Measurements from ENCODE around the gene COMT. TPM values are rescaled to one million over a fixed set of nuclear protein-coding genes. Genes with fewer than 3 reads are reported as not detected.

The COMT gene
- total RNA-seq, 6 donors from 2014 or later = 136 to 475 (median 272) TPM

DNA sequence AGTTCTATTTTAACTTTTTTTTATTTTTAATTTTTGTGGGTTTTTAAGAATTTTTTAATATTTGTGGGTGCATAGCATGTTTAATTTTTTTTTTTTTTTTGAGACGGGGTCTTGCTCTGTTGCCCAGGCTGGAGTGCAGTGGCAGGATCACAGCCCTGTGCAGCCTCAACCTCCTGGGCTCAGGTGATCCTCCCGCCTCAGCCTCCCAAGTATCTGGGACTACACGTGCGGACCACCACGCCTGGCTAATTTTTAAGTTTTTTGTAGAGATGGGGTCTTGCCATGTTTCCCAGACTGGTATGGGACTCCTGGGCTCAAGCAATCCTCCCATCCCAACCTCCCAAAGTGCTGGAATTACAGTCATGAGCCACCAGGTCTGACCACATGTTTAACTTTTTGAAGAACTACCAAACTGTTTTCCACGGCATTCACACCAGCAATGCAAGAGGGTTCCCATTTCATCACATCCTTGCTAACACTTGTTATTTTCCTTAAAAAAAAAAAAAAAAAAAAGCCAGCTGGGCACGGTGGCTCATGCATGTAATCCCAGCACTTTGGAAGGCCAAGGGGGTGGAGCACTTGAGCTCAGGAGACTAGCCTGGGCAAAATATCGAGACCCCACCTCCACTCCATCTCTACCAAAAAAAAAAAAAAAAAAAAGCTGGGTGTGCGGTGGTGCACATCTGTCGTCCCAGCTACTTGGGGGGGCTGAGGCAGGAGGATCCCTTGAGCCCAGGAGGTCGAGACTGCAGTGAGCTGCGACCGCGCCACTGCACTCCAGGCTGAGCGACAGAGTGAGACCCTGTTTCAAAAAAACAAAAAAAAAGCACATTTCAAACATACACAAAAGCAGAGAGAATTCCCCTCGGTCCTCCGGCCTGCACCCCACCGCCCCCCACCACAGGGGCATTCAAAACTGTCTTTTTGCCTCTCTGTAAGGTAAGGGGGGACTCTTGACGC lies 16.8 kb downstream of the COMT start:
- peaks cover 21 to 48% (median 39%) of the 10 kb centered on the region in 4 donors for H3K4me1 ChIP-seq
- no peaks in the 10 kb centered on the region for H3K9me3 ChIP-seq
- WGBS, 2 donors = 82 to 84% methylated on average over 19 of the region's 19 CpGs
- peak overlapping the region in 3 of 4 donors; percentile 37 to 58 (median 46) for H3K27ac ChIP-seq
- ATAC-seq (ENCODE audit: low FRiP score in 2 of 2) (peak in 1 of 2 donors; percentile 14), DNase-seq (no peak)
- H3K4me3 ChIP-seq = peak overlapping the region in 3 of 4 donors; percentile 11 to 40 (median 29)
- H3K27me3 ChIP-seq = no peaks in the 10 kb centered on the region
- TF ChIP-seq EP300 (IDR thresholded peaks at IDR 0.05) (no peak), POLR2A (IDR thresholded peaks at IDR 0.05) (no peak), CTCF (IDR thresholded peaks at IDR 0.05) (no peak), POLR2AphosphoS5 (IDR thresholded peaks at IDR 0.05) (no peak)
- H3K36me3 ChIP-seq = peaks cover 0 to 2% (median under 1%) of the 10 kb centered on the region in 4 donors

GRCh38 chr22:19959043-19959586 lies 17.5 kb downstream of the COMT start:
- Histone ChIP-seq H3K9me3 (no peaks in the 10 kb centered on the region), H3K27ac (peak overlapping the region in 3 of 4 donors; percentile 37 to 58 (median 46)), H3K27me3 (no peaks in the 10 kb centered on the region), H3K4me3 (peak overlapping the region in 3 of 4 donors; percentile 11 to 40 (median 29)), H3K4me1 (peaks cover 14 to 48% (median 33%) of the 10 kb centered on the region in 4 donors), H3K36me3 (peaks cover 0 to 8% (median 5%) of the 10 kb centered on the region in 4 donors)
- 53 to 71% methylated on average over 17 to 22 of the region's 30 CpGs for WGBS, 2 donors
- peak; percentile 61 to 82 for ATAC-seq (ENCODE audit: low FRiP score in 2 of 2)
- peak; percentile 88 to 91 for DNase-seq
- TF ChIP-seq POLR2AphosphoS5 (IDR thresholded peaks at IDR 0.05) = peak in 1 of 2 donors; percentile 46
- no peak for TF ChIP-seq CTCF (IDR thresholded peaks at IDR 0.05)
- TF ChIP-seq POLR2A (IDR thresholded peaks at IDR 0.05) = peak in 1 of 4 donors; percentile 18
- TF ChIP-seq EP300 (IDR thresholded peaks at IDR 0.05) = no peak

- no peak for DNase-seq
- H3K36me3 ChIP-seq = peaks cover 0 to 14% (median 11%) of the 10 kb centered on the region in 4 donors
- no peak for TF ChIP-seq POLR2AphosphoS5 (IDR thresholded peaks at IDR 0.05)
- TF ChIP-seq CTCF (IDR thresholded peaks at IDR 0.05) = no peak
- no peak for TF ChIP-seq EP300 (IDR thresholded peaks at IDR 0.05)
- TF ChIP-seq POLR2A (IDR thresholded peaks at IDR 0.05) = no peak
- no peaks in the 10 kb centered on the region for H3K27me3 ChIP-seq
- H3K9me3 ChIP-seq = no peaks in the 10 kb centered on the region
- peak in 1 of 2 donors; percentile 38 for ATAC-seq (ENCODE audit: low FRiP score in 2 of 2)
- H3K4me1 ChIP-seq = peaks cover 14 to 48% (median 32%) of the 10 kb centered on the region in 4 donors
- H3K4me3 ChIP-seq = peak overlapping the region in 3 of 4 donors; percentile 11 to 40 (median 29)
- 64 to 68% methylated on average over 2 to 6 of the region's 13 CpGs for WGBS, 2 donors
- H3K27ac ChIP-seq = peak overlapping the region in 3 of 4 donors; percentile 37 to 58 (median 46)
Observed at GRCh38 chr22:19959587-19960490, 18.3 kb downstream of the COMT start.

DNA sequence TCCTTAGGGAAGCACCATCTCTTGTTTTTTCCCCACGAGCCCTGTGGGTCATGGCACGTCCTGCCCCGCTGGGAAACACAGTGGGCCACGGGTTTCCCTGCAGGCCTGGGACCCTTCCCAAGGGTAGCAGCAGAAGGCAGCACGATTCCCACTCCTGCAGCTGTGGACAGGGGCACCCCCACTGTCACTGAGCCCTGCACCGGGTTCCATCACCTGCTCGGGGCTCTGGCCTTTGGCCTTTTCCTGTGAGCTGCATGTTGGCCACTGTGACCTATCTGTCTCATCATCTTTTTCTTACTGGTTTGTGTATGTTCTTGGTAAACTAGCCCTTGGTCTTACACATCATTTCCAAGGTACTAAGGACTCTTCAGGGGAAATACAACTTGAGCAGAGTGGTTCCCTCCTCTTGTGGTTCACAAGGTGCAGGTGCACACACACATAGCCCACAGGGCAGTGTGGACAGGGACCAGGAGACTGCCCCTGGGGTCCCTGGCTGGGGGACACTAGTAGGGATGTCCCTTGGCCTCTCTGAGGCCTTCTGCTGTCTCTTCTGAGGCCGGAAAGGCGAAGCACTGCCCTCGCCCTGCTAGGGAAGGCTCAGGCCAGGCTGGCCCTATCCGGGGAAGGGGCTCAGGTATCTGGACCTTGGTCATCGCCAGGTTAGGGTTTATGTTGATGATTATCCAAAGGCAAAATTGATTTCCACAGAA lies 19.1 kb downstream of the COMT start:
- H3K27ac ChIP-seq = no peak overlapping the region
- WGBS, 2 donors = 87 to 88% methylated on average over 5 to 12 of the region's 12 CpGs

More for the DNA sequence above, 19.1 kb downstream of the COMT start:
- Histone ChIP-seq H3K4me3 (no peak overlapping the region), H3K36me3 (peaks cover 0 to 21% (median 13%) of the 10 kb centered on the region in 4 donors), H3K9me3 (no peaks in the 10 kb centered on the region), H3K27me3 (no peaks in the 10 kb centered on the region), H3K4me1 (peaks cover 14 to 48% (median 29%) of the 10 kb centered on the region in 4 donors)
- ATAC-seq (ENCODE audit: low FRiP score in 2 of 2) (no peak), DNase-seq (no peak)
- TF ChIP-seq POLR2A (IDR thresholded peaks at IDR 0.05) (no peak), CTCF (IDR thresholded peaks at IDR 0.05) (no peak), POLR2AphosphoS5 (IDR thresholded peaks at IDR 0.05) (no peak), EP300 (IDR thresholded peaks at IDR 0.05) (no peak)

Data from upper lobe of left lung (tissue), 6 donors.